NCI-H1694 (cell line): ENCODE measurements around the gene TNNI2.

ENCODE experiments used
- DNase-seq: peaks from one replicate; lab custom pipeline; 2025; lab: John Stamatoyannopoulos, UW

The TNNI2 gene

DNA sequence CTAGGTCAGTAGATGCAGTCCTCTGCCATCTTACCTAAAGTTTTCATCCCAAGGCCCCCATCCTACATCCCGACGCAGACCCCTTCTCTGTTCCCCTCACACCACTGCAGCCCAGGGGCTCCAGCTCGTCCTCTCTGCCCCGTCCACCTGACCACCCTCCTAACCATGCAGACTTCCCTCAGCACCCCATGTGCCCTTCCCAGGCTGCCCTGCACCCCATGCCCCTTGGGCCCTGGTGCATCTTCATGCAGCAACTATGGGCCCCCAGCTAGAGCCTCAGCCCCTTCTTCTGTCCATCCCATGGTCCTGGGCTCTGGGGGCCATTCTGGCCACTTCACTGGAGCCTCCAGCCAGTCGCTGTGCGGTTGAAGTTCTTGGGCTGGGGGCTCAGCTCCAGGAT, 50.0 kb downstream of the TNNI2 start:
- DNase-seq, result no peak

GRCh38 chr11:1889224-1889930, 50.6 kb downstream of the TNNI2 start:
- DNase-seq, result no peak

DNA sequence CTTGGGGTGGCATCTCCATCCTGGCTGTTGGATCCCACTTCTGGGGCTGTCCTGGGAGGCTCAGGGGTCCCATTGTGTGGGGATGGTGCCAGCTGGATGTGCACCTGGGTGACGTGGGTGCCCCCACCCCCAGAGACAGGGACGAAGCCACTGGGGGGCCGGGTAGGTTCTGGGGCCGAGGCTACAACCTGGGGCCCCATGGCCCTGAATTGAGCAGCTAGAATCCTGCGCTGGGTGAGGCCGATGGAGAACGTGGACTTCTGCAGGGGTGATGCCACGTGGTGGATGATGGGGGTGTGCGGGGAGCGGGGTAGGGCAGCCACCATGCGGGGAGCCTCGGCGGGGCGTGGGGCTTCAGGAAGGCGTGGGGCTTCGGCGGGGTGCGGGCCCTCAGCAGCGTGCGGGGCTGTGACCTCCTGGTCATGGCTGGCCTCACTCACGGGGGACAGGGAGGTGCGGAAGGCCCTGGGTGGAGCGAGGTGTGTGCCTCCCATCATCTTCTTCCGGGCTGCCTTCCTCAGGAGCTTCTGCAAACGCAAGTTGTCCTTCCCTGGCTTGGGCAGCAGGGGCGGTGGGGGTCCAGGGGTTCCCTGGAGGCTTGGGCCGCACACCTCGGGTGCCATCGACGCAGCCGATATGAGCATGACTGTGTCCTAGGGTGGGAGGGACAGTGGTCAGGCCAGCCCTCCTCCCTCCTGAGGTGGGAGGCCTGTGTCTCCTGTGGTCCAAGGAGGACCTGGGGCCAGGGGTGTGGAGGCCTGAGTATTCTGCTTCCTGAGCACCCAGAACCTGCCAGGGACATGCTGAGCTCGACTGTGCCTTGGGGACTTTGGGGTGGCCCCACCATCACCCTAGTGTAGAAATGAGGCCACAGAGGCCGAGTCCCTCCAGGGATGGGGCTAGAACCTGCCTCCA, 51.4 kb downstream of the TNNI2 start:
- no peak for DNase-seq
